Naive thymus-derived CD4-positive, alpha-beta T cell (primary cell): ENCODE results near the gene ETV6. TPM values are rescaled to one million over a fixed set of nuclear protein-coding genes. Genes with fewer than 3 reads are reported as not detected.

Source experiments
- ATAC-seq: fragments of 150-1000 bp; cut with Tn5 transposase; 2 replicates; pipeline ENCODE4 v1.10.0; 2021; ENCODE audit warnings: mild to moderate bottlenecking, moderate library complexity
- CTCF ChIA-PET: fragments of 350-600 bp; sonication (Branson Sonifier 250); formaldehyde crosslinking; loops from one replicate; lab custom pipeline; 2021; ENCODE audit warnings: antibody characterized with exemption; lab: Charles Lee
- POLR2A ChIA-PET: fragments of 350-600 bp; sonication (Branson Sonifier 250); formaldehyde crosslinking; loops from one replicate; lab custom pipeline; 2021; ENCODE audit warnings: antibody characterized with exemption, inconsistent platforms; lab: Charles Lee
- DNase-seq, 9 donors: peaks; one replicate each; pipeline versions ENCODE4 v3.0.0 to v3.0.0-alpha.2; 2020 to 2022; ENCODE audit warnings: mixed read lengths in 1 of 9
- H3K27ac ChIP-seq: one replicate; pipeline ENCODE4 v1.7.0; 2013; ENCODE audit warnings: mild to moderate bottlenecking, low read depth, low read length, moderate library complexity
- H3K27me3 ChIP-seq, 2 donors: one replicate each; pipeline ENCODE4 v1.7.0; 2013; ENCODE audit warnings: low read length in 2 of 2, mild to moderate bottlenecking in 2 of 2, moderate library complexity in 2 of 2; ENCODE audit not compliant: control insufficient read depth in 2 of 2, insufficient read depth in 2 of 2
- H3K36me3 ChIP-seq, 3 experiments: 1 replicate in 2 of 3; 2 replicates in 1 of 3; pipeline ENCODE4 v1.7.0; 2013; ENCODE audit warnings: low read length in 3 of 3, mild to moderate bottlenecking in 3 of 3, moderate library complexity in 1 of 3; ENCODE audit not compliant: insufficient read depth in 3 of 3, control insufficient read depth in 2 of 3
- H3K4me1 ChIP-seq, 2 donors: one replicate each; pipeline ENCODE4 v1.7.0; 2013; ENCODE audit warnings: low read length in 2 of 2, mild to moderate bottlenecking in 2 of 2, moderate library complexity in 1 of 2; ENCODE audit not compliant: control insufficient read depth in 2 of 2, insufficient read depth in 2 of 2
- H3K4me3 ChIP-seq: 2 replicates; pipeline ENCODE4 v1.7.0; 2013; ENCODE audit warnings: mild to moderate bottlenecking, low read length
- H3K9me3 ChIP-seq, 3 experiments: 1 replicate in 2 of 3; 2 replicates in 1 of 3; pipeline ENCODE4 v1.7.0; 2013; ENCODE audit warnings: low read length in 3 of 3; ENCODE audit not compliant: control insufficient read depth in 2 of 3
- H3K27ac Mint-ChIP-seq, 9 donors: one replicate each; pipeline ENCODE4 v1.8.0; 2020 to 2022; ENCODE audit warnings: mixed read lengths in 9 of 9, mild to moderate bottlenecking in 8 of 9, moderate library complexity in 5 of 9, inconsistent platforms in 2 of 9
- H3K27me3 Mint-ChIP-seq, 5 donors: one replicate each; pipeline ENCODE4 v1.8.0; 2021 to 2022; ENCODE audit warnings: mixed read lengths in 5 of 5, mild to moderate bottlenecking in 1 of 5
- H3K36me3 Mint-ChIP-seq, 5 donors: one replicate each; pipeline ENCODE4 v1.8.0; 2020 to 2022; ENCODE audit warnings: mixed read lengths in 5 of 5, mild to moderate bottlenecking in 3 of 5, inconsistent platforms in 1 of 5
- H3K4me1 Mint-ChIP-seq, 7 donors: one replicate each; pipeline ENCODE4 v1.8.0; 2020 to 2022; ENCODE audit warnings: mixed read lengths in 7 of 7, mild to moderate bottlenecking in 3 of 7, inconsistent platforms in 1 of 7
- H3K4me3 Mint-ChIP-seq, 10 donors: one replicate each; pipeline ENCODE4 v1.8.0; 2020 to 2022; ENCODE audit warnings: mild to moderate bottlenecking in 10 of 10, mixed read lengths in 10 of 10, moderate library complexity in 6 of 10, inconsistent platforms in 2 of 10
- H3K9me3 Mint-ChIP-seq, 11 donors: one replicate each; pipeline ENCODE4 v1.8.0; 2020 to 2022; ENCODE audit warnings: mixed read lengths in 11 of 11, mild to moderate bottlenecking in 4 of 11, inconsistent platforms in 1 of 11, moderate library complexity in 1 of 11
- intact Hi-C, 2 donors: fragments of 100-400 bp; cut with micrococcal nuclease; formaldehyde crosslinking; loops; one replicate each; pipeline ENCODE4 v1.15.1; 2023
- polyA plus RNA-seq, 2 donors: library from polyadenylated mRNA; unstranded; fragments of 300-500 nt; fragmentation: Illumina TruSeq; gene quantifications; one replicate each; pipeline ENCODE4 v1.2.3, GENCODE V29; 2021
- total RNA-seq, 6 experiments: library from RNA in 5 of 6; stranded (reverse) in 5 of 6; gene quantifications; 1 replicate in 5 of 6; 2 replicates in 1 of 6; pipeline ENCODE4 v1.2.3 and lab custom pipeline; 2021 to 2026

Gene ETV6
- total and polyA plus RNA-seq, 7 experiments from 2014 or later: 2.2 to 70.3 (median 25.3) TPM

DNA sequence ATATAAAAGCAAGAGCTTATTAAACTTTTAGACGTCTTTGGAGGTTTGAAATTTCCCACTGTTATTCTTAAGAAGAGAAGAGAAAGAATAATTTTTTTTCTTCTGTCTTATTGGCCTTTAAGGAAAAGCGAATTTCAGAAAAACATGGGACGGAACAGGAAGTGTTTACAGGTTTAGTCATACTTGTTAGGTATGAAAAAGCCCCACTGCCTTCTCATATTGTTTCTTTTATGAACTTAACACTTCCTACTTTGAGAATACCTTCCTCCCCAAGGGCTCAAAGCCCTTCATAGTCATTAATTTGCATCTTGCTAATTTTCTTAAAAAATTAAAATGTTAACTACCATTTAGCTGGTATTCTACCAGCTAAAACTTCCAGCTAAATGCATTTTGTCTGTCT lies 82.0 kb downstream of the ETV6 start:
- H3K36me3 Mint-ChIP-seq: peaks cover 0 to 19% (median 3%) of the 10 kb centered on the region in 5 donors
- no peaks in the 10 kb centered on the region for H3K27me3 ChIP-seq
- intact Hi-C loops: loop anchor here in 1 of 2 donors (2.0 to 5.0 kb wide), 2 partner anchors 36 to 81 kb away; no protein-coding TSS in a partner anchor
- ChIA-PET POLR2A (interaction anchor here (1.0 to 2.1 kb wide), 7 partner anchors 11 to 983 kb away, joined by 3 to 11 read pairs (median 3); partner anchors contain the start of gene ETV6), CTCF (interaction anchor here (0.8 kb wide), 1 partner anchor 305 kb away, joined by 3 read pairs; no protein-coding TSS in a partner anchor)
- H3K4me3 ChIP-seq: peak overlapping the region; percentile 38
- ATAC-seq (peak; percentile 46), DNase-seq (peak in 1 of 9 donors; percentile 19)
- H3K27ac Mint-ChIP-seq: peak overlapping the region; percentile 81 to 98 (median 91)
- no peaks in the 10 kb centered on the region for H3K9me3 ChIP-seq
- H3K36me3 ChIP-seq: no peaks in the 10 kb centered on the region
- peak overlapping the region in 9 of 10 donors; percentile 52 to 90 (median 73) for H3K4me3 Mint-ChIP-seq
- H3K4me1 Mint-ChIP-seq: peaks cover 59 to 83% (median 73%) of the 10 kb centered on the region in 7 donors
- H3K4me1 ChIP-seq: peaks cover 25 to 55% of the 10 kb centered on the region in 2 donors
- no peaks in the 10 kb centered on the region for H3K9me3 Mint-ChIP-seq
- H3K27me3 Mint-ChIP-seq: no peaks in the 10 kb centered on the region
- H3K27ac ChIP-seq: peak overlapping the region; percentile 34

DNA sequence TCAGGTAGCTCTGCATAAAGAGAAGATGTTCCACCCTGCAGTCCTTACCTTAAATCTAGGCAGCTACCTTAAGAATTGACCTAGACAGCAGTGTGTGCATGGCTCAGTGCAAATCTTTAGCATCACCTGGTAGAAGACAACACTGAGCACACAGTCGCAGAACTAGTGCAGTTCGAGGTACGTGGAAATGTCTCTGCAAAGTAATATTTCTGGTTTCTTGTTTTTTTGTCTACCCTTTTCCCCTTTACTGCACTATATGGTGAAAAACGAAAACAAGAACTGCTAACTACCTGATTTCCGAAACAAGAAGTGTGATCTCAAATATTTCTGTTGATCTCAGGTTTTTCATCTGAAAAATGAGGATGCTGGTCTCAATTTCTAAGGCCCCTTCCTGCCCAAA lies 82.5 kb downstream of the ETV6 start:
- ChIA-PET CTCF (interaction anchor here (0.6 to 0.9 kb wide), 4 partner anchors 54 to 305 kb away, joined by 3 read pairs; no protein-coding TSS in a partner anchor), POLR2A (interaction anchor here (1.0 to 2.1 kb wide), 6 partner anchors 11 to 982 kb away, joined by 3 to 11 read pairs (median 3); partner anchors contain the start of gene ETV6)
- ATAC-seq (peak; percentile 20), DNase-seq (no peak)
- Mint-ChIP-seq H3K27me3 (no peaks in the 10 kb centered on the region), H3K36me3 (peaks cover 0 to 19% (median 3%) of the 10 kb centered on the region in 5 donors), H3K27ac (peak overlapping the region; percentile 81 to 98 (median 91)), H3K4me3 (peak overlapping the region in 9 of 10 donors; percentile 52 to 90 (median 73)), H3K4me1 (peaks cover 57 to 83% (median 73%) of the 10 kb centered on the region in 7 donors), H3K9me3 (no peaks in the 10 kb centered on the region)
- Histone ChIP-seq H3K4me1 (peaks cover 23 to 49% of the 10 kb centered on the region in 2 donors), H3K27me3 (no peaks in the 10 kb centered on the region), H3K4me3 (peak overlapping the region; percentile 38), H3K9me3 (no peaks in the 10 kb centered on the region), H3K27ac (peak overlapping the region; percentile 34), H3K36me3 (no peaks in the 10 kb centered on the region)
- intact Hi-C loops: loop anchor here in 1 of 2 donors (5.0 kb wide), 1 partner anchor 35 kb away; no protein-coding TSS in a partner anchor

- ATAC-seq: no peak
- Mint-ChIP-seq H3K4me1 (peaks cover 57 to 84% (median 74%) of the 10 kb centered on the region in 7 donors), H3K4me3 (peak overlapping the region; percentile 24 to 90 (median 68)), H3K36me3 (peaks cover 0 to 16% (median 8%) of the 10 kb centered on the region in 5 donors), H3K27me3 (no peaks in the 10 kb centered on the region), H3K27ac (peak overlapping the region; percentile 81 to 98 (median 91)), H3K9me3 (no peaks in the 10 kb centered on the region)
- Histone ChIP-seq H3K9me3 (no peaks in the 10 kb centered on the region), H3K4me3 (no peak overlapping the region), H3K4me1 (peaks cover 22 to 43% of the 10 kb centered on the region in 2 donors), H3K36me3 (no peaks in the 10 kb centered on the region), H3K27ac (peak overlapping the region; percentile 34), H3K27me3 (no peaks in the 10 kb centered on the region)
- CTCF ChIA-PET: interaction anchor here (0.6 to 0.9 kb wide), 2 partner anchors 55 to 300 kb away, joined by 3 read pairs; no protein-coding TSS in a partner anchor
- intact Hi-C loops: loop anchor here in 1 of 2 donors (5.0 kb wide), 1 partner anchor 35 kb away; no protein-coding TSS in a partner anchor
- no peak for DNase-seq
- POLR2A ChIA-PET: interaction anchor here (1.2 kb wide), 2 partner anchors 12 to 19 kb away, joined by 3 read pairs; no protein-coding TSS in a partner anchor
Observed at GRCh38 chr12:11732715-11733114, 83.2 kb downstream of the ETV6 start.

GRCh38 chr12:11734580-11735180 lies 85.2 kb downstream of the ETV6 start:
- POLR2A ChIA-PET: no interaction called here
- Histone ChIP-seq H3K4me3 (no peak overlapping the region), H3K36me3 (no peaks in the 10 kb centered on the region), H3K4me1 (peaks cover 22 to 29% of the 10 kb centered on the region in 2 donors), H3K27me3 (no peaks in the 10 kb centered on the region), H3K27ac (no peak overlapping the region), H3K9me3 (no peaks in the 10 kb centered on the region)
- Mint-ChIP-seq H3K9me3 (peaks cover 0 to 2% (median 0%) of the 10 kb centered on the region in 11 donors), H3K36me3 (peaks cover 0 to 20% (median 17%) of the 10 kb centered on the region in 5 donors), H3K4me1 (peaks cover 52 to 83% (median 74%) of the 10 kb centered on the region in 7 donors), H3K27ac (peak overlapping the region in 1 of 9 donors; percentile 54), H3K4me3 (no peak overlapping the region), H3K27me3 (no peaks in the 10 kb centered on the region)
- DNase-seq: no peak
- intact Hi-C loops: loop anchor here in 1 of 2 donors (5.0 kb wide), 1 partner anchor 33 kb away; no protein-coding TSS in a partner anchor
- CTCF ChIA-PET: interaction anchor here (0.6 kb wide), 1 partner anchor 924 kb away, joined by 3 read pairs; no protein-coding TSS in a partner anchor
- no peak for ATAC-seq

- Mint-ChIP-seq H3K27ac (peak overlapping the region in 4 of 9 donors; percentile 35 to 68 (median 56)), H3K4me3 (no peak overlapping the region), H3K36me3 (peaks cover 0 to 20% (median 15%) of the 10 kb centered on the region in 5 donors), H3K27me3 (no peaks in the 10 kb centered on the region), H3K9me3 (peaks cover 0 to 2% (median 0%) of the 10 kb centered on the region in 11 donors), H3K4me1 (peaks cover 38 to 74% (median 59%) of the 10 kb centered on the region in 7 donors)
- Histone ChIP-seq H3K36me3 (no peaks in the 10 kb centered on the region), H3K27ac (no peak overlapping the region), H3K4me3 (no peak overlapping the region), H3K9me3 (no peaks in the 10 kb centered on the region), H3K4me1 (peaks cover 0 to 5% of the 10 kb centered on the region in 2 donors), H3K27me3 (no peaks in the 10 kb centered on the region)
- ChIA-PET CTCF (interaction anchor here (0.6 to 0.8 kb wide), 2 partner anchors 10 to 28 kb away, joined by 3 read pairs; no protein-coding TSS in a partner anchor), POLR2A (no interaction called here)
- DNase-seq: no peak
- intact Hi-C loops: no loop called here
- no peak for ATAC-seq
Observed at GRCh38 chr12:11738450-11738849, 89.0 kb downstream of the ETV6 start.

- no peak for ATAC-seq
- intact Hi-C loops: no loop called here
- POLR2A ChIA-PET: no interaction called here
Observed at GRCh38 chr12:11739980-11740577, 90.6 kb downstream of the ETV6 start.

More at GRCh38 chr12:11739980-11740577, 90.6 kb downstream of the ETV6 start:
- no peak for DNase-seq
- H3K9me3 ChIP-seq: no peaks in the 10 kb centered on the region
- Mint-ChIP-seq H3K4me1 (peaks cover 38 to 81% (median 71%) of the 10 kb centered on the region in 7 donors), H3K27me3 (no peaks in the 10 kb centered on the region), H3K27ac (no peak overlapping the region), H3K36me3 (peaks cover 0 to 25% (median 14%) of the 10 kb centered on the region in 5 donors), H3K9me3 (peaks cover 0 to 2% (median 0%) of the 10 kb centered on the region in 11 donors), H3K4me3 (no peak overlapping the region)
- CTCF ChIA-PET: no interaction called here
- H3K4me3 ChIP-seq: no peak overlapping the region
- H3K27ac ChIP-seq: no peak overlapping the region
- H3K27me3 ChIP-seq: no peaks in the 10 kb centered on the region
- H3K4me1 ChIP-seq: peaks cover 0 to 5% of the 10 kb centered on the region in 2 donors
- no peaks in the 10 kb centered on the region for H3K36me3 ChIP-seq
